Measurements from ENCODE around the gene TMEM234. TPM values are rescaled to one million over a fixed set of nuclear protein-coding genes. Genes with fewer than 3 reads are reported as not detected.
A peak's percentile ranks its signal among the peaks of the same experiment; 100 is the strongest.

TMEM234 gene
- total RNA-seq, 6 experiments from 2014 or later: 18.5 to 23.7 (median 20.3) TPM

- Mint-ChIP-seq H3K36me3 (ENCODE audit: low read depth) (peaks cover 52% of the 10 kb centered on the region), H3K4me1 (ENCODE audit: low read depth) (peaks cover 34% of the 10 kb centered on the region), H3K9me3 (no peaks in the 10 kb centered on the region), H3K27me3 (ENCODE audit: insufficient read depth) (no peaks in the 10 kb centered on the region; the same call in 1 of the 2 replicates), H3K4me3 (no peak overlapping the region), H3K27ac (no peak overlapping the region)
- no peak for DNase-seq
- TF ChIP-seq CTCF (IDR thresholded peaks at IDR 0.05): no peak
Observed at GRCh38 chr1:32187850-32188249, 34.3 kb downstream of the TMEM234 start.

GRCh38 chr1:32186491-32186890 is 35.7 kb downstream of the TMEM234 start:
- H3K4me1 Mint-ChIP-seq (ENCODE audit: low read depth): peaks cover 38% of the 10 kb centered on the region
- peaks cover 48% of the 10 kb centered on the region for H3K36me3 Mint-ChIP-seq (ENCODE audit: low read depth)
- no peaks in the 10 kb centered on the region; the same call in 1 of the 2 replicates for H3K27me3 Mint-ChIP-seq (ENCODE audit: insufficient read depth)
- peak overlapping the region; percentile 57 for H3K27ac Mint-ChIP-seq
- TF ChIP-seq CTCF (IDR thresholded peaks at IDR 0.05): no peak
- H3K4me3 Mint-ChIP-seq: peak overlapping the region; percentile 28; the same call in 1 of the 2 replicates
- no peaks in the 10 kb centered on the region for H3K9me3 Mint-ChIP-seq
- DNase-seq: no peak

GRCh38 chr1:32186077-32186476 is 36.1 kb downstream of the TMEM234 start:
- no peak for TF ChIP-seq CTCF (IDR thresholded peaks at IDR 0.05)
- Mint-ChIP-seq H3K36me3 (ENCODE audit: low read depth) (peaks cover 50% of the 10 kb centered on the region), H3K27me3 (ENCODE audit: insufficient read depth) (no peaks in the 10 kb centered on the region; the same call in 1 of the 2 replicates), H3K4me3 (peak overlapping the region; percentile 28; the same call in 1 of the 2 replicates), H3K9me3 (no peaks in the 10 kb centered on the region), H3K4me1 (ENCODE audit: low read depth) (peaks cover 40% of the 10 kb centered on the region), H3K27ac (peak overlapping the region; percentile 57)
- no peak for DNase-seq

- TF ChIP-seq CTCF (IDR thresholded peaks at IDR 0.05): no peak
- H3K9me3 Mint-ChIP-seq: no peaks in the 10 kb centered on the region
- H3K27me3 Mint-ChIP-seq (ENCODE audit: insufficient read depth): peaks cover 9% of the 10 kb centered on the region
- peaks cover 56% of the 10 kb centered on the region for H3K36me3 Mint-ChIP-seq (ENCODE audit: low read depth)
- H3K4me1 Mint-ChIP-seq (ENCODE audit: low read depth): peaks cover 51% of the 10 kb centered on the region
- no peak overlapping the region for H3K4me3 Mint-ChIP-seq
- DNase-seq: no peak
- 0 out of 2 replicates have a peak overlapping the region, but pooled peaks have one; percentile 2 for H3K27ac Mint-ChIP-seq
Observed at GRCh38 chr1:32184650-32185049, 37.5 kb downstream of the TMEM234 start.

- Mint-ChIP-seq H3K27ac (peak overlapping the region; percentile 95; the same call in 1 of the 2 replicates), H3K4me3 (peak overlapping the region; percentile 97), H3K4me1 (ENCODE audit: low read depth) (peaks cover 60% of the 10 kb centered on the region)
Observed at GRCh38 chr1:32182060-32182459, 40.1 kb downstream of the TMEM234 start.

More at GRCh38 chr1:32182060-32182459, 40.1 kb downstream of the TMEM234 start:
- Mint-ChIP-seq H3K36me3 (ENCODE audit: low read depth) (peaks cover 48% of the 10 kb centered on the region), H3K27me3 (ENCODE audit: insufficient read depth) (peaks cover 10% of the 10 kb centered on the region), H3K9me3 (no peaks in the 10 kb centered on the region)
- no peak for DNase-seq
- TF ChIP-seq CTCF (IDR thresholded peaks at IDR 0.05): no peak

All from HFFc6 (cell line).